Vagina (tissue), 2 donors: ENCODE measurements around the gene HLA-DQB1.

Source experiments
- CTCF ChIP-seq, 3 experiments: fragments of 450-650 bp in 2 of 3; fragments of 200-600 bp in 1 of 3; sonication (generic) in 1 of 3; IDR thresholded peaks; one replicate each; pipeline ENCODE4 v1.5.1; 2017 to 2019; ENCODE audit warnings: antibody characterized with exemption in 3 of 3, mild to moderate bottlenecking in 2 of 3, moderate library complexity in 2 of 3
- POLR2A ChIP-seq, 2 donors: fragments of 450-650 bp; IDR thresholded peaks; one replicate each; pipeline ENCODE4 v1.6.1; 2017; ENCODE audit warnings: antibody characterized with exemption in 2 of 2, mild to moderate bottlenecking in 2 of 2, moderate library complexity in 2 of 2

- TF ChIP-seq CTCF (IDR thresholded peaks at IDR 0.05) (no peak), POLR2A (IDR thresholded peaks at IDR 0.05) (no peak)
These were observed 2.8 kb upstream of the HLA-DQB1 start for GRCh38 chr6:32669240-32669639.
